ENCODE results near the gene ESPL1.
"Not testable (repeated sequence)": the region's sequence is repeated elsewhere in the genome, so short reads cannot be mapped to it uniquely, and the experiment has no call there.

Gene ESPL1

DNA sequence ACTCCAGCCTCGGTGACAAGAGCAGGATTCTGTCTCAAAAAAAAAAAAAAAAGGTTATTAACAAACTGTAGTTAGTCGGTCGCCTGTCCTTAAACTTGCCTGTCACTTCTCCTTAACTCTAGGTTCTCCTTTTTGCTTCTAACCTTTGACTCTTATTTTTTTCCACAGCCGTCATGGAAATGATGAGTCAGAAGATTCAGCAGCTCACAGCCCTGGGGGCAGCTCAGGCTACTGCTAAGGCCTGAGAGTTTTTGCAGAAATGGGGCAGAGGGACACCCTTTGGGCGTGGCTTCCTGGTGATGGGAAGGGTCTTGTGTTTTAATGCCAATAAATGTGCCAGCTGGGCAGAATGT lies 31.0 kb downstream of the ESPL1 start:
- DNase-seq (ENCODE audit: low read depth in 2 of 2) = no peak

DNA sequence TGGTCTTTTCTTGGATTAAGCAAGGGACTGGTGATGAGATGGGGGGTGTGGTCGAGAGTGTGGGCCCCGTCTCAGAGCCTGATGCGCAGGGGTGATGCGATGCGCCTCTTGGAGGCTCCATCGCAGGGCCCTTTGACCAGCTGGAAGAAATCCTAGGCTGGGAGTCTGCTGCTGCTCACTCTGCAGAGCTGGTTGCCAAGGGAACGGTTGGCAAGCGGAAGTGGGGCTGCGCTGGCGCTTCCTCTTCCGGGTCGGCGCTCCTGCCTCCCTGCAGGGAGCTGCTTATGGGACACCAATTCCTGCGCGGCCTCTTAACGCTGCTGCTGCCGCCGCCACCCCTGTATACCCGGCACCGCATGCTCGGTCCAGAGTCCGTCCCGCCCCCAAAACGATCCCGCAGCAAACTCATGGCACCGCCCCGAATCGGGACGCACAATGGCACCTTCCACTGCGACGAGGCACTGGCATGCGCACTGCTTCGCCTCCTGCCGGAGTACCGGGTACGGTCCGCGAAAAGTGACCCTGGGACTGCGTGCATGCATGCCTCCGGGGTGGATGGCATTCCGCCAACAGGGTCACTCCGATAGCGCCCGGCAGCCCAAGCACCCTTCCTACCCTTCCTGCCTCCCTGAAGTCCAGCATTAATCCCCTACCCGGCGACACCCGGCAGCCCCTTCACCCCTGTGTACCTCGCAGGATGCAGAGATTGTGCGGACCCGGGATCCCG lies 31.5 kb downstream of the ESPL1 start, which contains the start of gene MYG1:
Gene MYG1, plus strand, starts transcription at position 242 of the 727 bp plus-strand sequence. Its CDS starts 43 bp downstream, at position 285.
- peak; percentile 59 to 67 for DNase-seq (ENCODE audit: low read depth in 2 of 2)

DNA sequence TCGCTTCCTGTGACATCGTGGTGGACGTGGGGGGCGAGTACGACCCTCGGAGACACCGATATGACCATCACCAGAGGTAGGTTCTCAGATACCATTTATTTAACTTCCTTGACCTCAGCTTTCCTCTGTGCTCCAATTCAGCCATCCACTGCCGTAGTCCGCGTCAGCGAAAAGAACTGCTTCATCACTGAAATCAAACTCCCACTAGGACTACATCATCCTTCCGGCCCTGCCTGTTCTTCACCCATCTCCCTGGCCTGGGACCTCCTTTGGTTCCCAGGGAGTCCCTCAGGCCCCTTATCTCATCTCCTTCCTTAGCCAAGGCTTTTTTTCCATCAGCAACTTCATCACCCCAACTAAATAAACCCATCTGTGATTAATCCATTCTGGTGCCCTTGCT lies 32.1 kb downstream of the ESPL1 start:
- DNase-seq (ENCODE audit: low read depth in 2 of 2) = no peak

DNA sequence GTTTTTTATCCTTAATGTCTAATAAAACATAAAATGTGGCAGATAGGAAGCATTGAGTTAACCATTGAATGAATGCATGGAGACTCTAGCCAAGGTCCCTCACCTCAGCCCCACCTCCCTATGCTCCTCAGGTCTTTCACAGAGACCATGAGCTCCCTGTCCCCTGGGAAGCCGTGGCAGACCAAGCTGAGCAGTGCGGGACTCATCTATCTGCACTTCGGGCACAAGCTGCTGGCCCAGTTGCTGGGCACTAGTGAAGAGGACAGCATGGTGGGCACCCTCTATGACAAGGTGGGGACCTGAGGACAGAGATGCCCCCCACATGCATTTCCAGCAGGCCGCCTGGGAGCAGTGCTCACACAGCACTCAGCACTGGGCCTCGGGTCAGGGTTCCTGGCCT lies 34.8 kb downstream of the ESPL1 start:
- DNase-seq (ENCODE audit: low read depth in 2 of 2) = no peak

DNA sequence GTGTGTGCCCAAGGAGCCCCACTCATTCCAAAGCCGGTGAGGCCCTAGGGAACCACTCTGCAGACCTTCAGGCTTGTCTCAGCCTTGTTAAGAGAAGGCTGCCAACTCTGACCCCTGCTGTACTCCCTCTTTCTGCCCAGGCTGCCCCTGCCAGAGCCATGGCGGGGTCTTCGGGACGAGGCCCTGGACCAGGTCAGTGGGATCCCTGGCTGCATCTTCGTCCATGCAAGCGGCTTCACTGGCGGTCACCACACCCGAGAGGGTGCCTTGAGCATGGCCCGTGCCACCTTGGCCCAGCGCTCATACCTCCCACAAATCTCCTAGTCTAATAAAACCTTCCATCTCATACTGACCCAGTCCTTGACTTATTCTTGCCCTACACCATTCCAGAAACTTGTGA lies 38.7 kb downstream of the ESPL1 start:
- no peak for DNase-seq (ENCODE audit: low read depth in 2 of 2)

DNA sequence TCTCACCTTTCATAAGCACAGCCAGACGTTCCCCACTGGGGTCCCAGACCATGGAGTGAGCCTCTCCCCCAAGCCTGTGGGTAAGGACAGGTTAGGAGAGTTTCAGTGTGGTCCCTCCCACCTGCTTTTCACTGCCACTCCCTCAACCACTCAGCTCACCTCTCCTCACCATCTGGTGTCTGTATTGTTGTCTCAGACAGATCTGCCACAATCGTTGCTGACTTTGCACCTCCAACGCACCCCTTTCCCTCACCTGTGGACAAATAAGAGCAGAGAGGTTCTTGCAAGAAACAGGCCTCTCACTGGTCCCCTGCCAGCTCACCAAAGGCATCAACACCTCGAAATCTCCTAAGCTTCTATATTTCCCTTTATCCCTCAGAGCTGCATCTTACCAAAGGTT lies 40.2 kb downstream of the ESPL1 start:
- no peak for DNase-seq (ENCODE audit: low read depth in 2 of 2)

DNA sequence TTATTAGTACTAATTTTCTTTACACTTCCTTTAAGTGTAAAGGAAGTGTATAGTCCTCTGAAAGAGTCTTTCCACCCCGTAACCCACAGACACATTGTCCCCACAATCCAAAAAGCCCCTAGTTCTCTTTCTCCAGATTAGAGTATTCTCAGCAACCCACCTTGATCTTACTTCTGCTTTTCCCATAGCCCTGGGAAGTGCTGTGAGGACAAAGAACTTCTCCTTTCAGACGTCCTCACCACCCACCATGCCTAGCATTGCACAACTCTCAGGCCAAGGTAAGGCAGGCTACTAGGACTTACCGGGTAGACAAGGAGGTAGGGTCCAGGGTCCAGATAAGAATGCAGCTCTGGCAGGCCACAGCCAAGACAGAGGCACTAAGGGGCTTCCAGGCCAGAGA lies 45.9 kb downstream of the ESPL1 start:
- DNase-seq (ENCODE audit: low read depth in 2 of 2) = no peak

DNA sequence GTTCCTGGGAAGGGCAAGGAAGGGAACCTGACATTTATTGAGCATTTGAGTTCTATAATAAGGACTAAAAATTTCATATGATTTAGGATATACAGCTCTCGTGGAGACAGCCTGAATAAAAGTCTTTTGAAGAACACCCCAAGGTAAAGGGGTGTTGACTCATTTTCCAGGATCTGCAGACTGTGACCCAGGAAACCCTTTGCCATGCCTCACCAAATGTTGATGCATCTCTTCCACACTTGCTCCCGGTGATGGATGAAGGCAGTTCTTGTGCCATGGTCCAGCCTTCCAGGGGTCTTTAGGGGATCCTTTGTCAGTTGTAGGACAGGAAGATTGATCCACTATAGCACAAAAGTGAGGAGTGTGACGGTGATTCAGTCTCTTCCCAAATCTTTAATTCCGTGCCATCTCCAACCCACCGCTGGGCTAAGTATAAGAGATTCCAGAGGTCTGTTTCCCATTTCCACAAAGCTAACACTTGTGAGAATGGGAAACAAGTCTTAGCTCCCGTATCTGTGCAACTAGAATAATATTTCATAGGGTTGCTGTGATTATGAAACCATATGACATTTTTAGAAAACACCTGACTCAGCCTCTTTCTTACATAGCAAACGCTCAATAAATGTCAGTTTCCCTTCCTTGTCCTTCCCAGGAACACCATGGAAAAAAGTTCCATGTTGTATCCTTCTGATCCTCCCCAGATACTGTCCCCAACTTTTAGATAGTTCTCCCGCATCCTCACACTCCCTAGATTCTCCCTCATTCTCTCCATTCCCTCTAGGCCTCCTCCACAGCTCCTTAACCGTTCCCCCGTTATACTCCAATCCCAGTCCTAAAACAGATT lies 52.5 kb downstream of the ESPL1 start:
- no peak for DNase-seq (ENCODE audit: low read depth in 2 of 2)

DNA sequence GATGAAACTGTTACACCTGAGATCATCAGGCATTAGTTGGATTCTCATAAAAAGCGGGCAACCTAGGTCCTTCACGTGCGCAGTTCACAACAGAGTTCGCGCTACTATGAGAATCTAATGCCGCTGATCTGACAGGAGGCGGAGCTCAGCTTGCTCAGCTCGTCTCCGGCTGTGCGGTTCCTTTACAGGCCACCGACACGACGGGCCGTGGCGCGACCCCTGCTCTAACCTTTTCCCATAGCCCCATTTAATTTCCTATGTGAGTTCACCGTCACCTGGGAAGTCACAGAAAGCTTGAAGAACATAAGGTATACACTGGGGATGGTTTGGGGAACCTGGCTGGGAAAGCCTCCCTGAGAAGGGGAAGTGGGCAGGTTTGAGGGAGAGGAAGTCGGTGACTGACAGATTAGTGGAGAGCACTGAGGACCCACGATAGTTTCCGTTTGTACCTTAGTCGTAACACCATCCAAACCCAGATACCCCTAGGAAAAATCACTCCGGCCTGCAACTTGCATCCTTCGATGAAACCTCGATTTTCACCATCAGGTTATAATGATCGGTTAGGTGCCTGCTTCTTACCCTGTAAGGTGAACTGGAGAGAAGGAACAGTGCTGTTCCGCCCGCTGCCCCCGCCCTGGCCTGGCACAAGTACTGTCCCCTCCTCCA lies 56.1 kb downstream of the ESPL1 start:
- DNase-seq (ENCODE audit: low read depth in 2 of 2) = peak in 1 of 2 donors; percentile 35

DNA sequence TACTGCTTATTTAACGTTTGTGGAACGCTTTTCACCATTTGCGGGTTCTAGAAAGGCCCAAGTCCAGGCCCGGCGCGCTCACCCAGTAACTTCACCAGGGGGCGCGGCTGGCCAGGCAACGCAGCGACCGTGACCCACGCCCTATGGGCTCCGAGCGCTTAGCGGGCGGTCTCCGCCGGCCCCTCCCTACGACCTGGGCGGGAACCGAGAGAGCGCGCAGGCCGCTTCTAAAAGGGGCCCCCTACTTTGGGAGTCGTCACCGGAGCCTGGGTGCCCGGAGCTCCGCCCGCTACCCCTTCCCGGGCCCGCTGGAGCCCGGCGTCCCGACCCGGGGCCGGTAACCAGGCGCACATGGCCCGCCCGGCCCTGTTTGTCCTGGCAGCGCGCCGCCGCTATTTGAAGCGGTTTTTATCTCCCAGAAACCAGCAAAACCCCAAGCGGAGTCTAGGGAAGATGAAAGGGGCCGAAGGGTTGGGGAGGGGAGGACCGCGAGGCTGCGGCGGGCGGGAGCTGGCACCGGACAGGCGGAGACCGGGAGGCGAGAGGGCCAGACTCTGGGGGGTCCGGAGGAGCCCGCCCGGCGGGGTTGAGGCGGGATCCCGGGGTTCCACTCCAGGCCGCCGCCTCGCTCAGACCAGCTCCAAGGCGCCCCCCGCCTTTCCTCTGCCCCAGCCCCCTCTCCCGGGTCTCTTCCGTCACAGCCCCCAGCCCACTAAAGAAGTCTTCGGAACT lies 56.8 kb downstream of the ESPL1 start:
- peak; percentile 69 to 75 for DNase-seq (ENCODE audit: low read depth in 2 of 2)

DNA sequence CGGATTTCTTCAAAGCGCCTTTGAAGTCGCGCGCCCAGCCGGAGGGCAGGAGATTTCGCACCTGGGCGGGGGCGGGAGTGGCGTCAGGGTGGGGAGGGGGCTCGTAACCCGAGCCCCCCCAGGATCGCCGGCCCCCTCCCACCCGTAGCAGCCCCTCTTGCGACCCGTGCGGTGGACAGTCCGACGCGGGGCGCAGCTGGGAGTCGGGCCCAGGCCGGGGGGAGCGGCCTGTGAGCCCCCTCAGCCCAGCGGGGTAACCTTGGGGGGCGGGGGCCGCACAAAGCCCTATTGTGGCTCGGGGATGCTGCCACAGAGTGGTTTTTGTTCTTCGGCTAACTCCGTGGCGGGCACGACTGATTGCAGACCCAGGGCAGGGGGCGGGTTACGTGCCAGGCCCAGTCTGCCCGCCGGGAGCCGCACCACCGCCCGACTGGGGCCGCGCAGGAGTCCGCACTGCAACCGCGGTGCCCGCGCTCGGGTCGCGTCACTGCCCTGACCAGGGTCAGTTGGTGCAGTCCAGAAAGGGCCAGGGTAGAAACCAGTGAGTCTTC lies 57.5 kb downstream of the ESPL1 start:
- no peak for DNase-seq (ENCODE audit: low read depth in 2 of 2)

DNA sequence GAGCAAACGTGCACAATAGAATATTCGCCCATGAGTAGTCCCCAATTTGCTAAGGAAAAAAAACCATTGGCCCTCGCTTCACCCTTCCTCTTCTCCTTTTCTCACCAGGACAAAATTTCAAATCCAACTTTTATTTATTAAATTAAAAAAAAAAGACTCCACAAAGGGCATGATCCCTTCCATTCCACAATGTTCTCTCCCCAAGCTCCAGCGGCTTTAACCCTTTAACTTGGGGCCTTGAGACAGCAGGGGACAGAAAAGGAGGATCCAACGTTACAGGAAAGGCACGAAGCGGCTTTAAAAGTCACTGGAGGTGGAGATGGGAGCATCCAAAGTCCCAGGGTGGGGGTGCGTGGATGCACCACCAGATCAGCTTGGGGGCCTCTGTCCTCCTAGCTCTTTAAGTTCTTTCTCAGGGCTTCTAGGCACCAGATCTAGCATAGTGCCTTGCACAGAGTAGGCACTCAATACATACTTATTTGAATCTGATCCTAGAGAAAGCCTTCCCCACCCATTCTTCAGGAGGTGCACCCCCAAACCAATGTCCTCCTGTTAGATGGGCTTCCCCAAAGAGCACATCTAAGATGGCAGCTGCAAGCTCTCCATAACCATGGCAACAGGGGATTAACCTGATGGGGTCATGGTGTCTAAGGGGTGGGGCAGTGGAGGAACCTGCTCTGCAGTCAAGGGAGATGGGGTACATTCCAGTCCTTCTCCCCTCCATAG lies 58.5 kb downstream of the ESPL1 start:
- no peak for DNase-seq (ENCODE audit: low read depth in 2 of 2)

DNA sequence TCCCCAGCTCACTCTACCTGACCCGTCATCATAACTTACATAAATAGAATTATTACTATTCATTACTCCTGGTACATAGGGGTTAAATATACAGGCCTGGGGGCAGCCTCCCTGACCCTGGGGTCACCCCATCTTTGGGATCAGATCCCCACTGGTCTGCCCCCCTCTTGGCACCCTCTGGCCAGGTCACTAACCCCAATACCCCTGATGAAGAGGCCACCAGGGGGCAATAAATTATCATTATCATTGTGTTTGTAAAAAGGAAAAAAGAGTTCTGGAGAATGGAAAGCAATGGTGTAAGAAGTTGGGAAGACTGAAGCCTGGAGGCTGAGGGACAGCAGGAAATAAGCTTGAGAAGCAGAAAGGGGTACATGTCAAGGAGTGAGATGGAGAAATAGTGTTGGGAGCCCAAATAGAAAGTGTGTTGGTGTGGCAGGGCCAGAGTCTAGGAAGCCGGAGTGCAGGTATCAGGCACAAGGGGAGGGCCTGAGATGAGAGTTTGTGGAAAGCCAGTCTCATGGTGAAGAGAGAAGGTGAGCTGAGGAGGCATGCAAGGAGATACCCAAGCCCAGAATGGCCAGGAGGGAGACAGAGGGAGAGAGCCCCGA lies 59.4 kb downstream of the ESPL1 start:
- no peak for DNase-seq (ENCODE audit: low read depth in 2 of 2)

DNA sequence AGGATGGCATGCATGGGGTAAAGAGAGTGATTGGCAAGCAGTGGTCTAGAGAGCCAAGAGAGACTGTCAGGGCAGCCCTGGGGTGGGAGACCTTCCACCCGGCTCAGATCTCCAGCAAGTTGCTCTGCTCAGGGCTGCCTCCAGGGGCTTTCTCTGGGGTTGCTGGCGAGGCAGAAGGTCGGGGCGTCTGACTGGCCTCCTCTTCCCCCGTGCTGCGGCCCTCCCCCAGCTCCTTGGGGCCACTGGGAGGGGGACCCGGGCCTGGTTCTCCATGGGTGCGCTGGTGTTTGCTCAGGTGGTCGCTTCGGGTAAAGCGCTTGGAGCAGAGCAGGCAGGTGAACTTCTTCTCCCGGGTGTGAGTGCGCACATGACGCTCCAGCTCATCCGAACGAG lies 59.9 kb downstream of the ESPL1 start:
- DNase-seq (ENCODE audit: low read depth in 2 of 2) = no peak

DNA sequence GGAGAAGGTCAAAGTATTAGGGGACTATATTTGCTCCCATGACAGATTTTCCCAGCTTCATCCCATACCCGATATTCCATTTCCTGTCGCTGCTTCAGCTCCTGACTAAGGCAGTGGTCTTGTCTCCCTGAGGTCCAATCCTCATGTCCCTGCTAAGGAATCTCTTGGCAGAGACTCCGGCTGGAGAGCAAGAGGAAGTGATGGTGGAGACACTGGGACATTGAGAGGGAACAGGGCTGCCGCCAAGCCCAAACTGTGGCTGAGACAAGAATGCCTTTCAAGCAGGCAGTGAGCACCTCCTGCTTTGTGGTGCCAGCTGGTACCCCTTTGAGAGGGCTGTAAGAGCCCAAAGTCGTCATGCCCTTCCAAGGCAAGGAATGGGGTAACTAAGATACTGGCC lies 62.6 kb downstream of the ESPL1 start:
- no peak for DNase-seq (ENCODE audit: low read depth in 2 of 2)

DNA sequence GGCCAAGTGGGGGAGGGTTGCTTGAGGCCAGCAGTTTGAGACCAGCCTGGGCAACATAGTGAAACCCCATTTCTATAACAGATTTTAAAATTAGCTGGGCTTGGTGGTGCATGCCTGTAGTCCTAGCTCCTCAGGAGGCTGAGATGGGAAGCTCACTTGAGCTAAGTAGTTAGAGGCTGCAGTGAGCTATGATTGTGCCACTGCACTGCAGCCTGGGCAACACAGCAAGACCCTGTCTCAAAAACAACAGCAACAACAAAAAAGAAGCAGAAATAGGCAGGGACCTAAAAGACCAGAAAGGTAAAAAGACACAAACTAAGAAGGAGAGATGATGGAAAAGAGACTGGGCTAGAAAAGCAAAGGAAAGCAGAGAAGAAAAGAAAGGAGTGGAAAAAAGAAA lies 64.2 kb downstream of the ESPL1 start:
- not testable (repeated sequence) for DNase-seq (ENCODE audit: low read depth in 2 of 2)

DNA sequence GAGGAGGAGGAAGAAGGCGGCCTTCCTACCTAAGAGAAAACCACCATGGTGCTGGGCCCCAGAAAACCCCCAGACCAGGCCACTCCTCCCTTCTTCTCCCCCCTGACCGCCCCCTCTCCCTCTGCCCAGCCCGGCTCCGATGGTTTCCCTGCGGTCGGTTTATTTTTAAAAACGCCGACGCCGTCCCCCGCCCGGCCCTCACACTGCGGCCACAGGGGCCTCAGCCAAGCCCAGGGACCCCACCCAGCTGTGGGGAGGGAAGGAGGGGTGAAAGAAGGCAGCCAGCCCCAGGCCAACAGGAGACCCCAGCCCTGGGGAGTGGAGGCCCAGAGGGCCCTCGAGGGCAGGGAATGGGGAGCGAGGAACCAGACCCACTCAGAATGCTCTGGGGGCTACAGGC lies 64.6 kb downstream of the ESPL1 start:
- DNase-seq (ENCODE audit: low read depth in 2 of 2) = no peak

DNA sequence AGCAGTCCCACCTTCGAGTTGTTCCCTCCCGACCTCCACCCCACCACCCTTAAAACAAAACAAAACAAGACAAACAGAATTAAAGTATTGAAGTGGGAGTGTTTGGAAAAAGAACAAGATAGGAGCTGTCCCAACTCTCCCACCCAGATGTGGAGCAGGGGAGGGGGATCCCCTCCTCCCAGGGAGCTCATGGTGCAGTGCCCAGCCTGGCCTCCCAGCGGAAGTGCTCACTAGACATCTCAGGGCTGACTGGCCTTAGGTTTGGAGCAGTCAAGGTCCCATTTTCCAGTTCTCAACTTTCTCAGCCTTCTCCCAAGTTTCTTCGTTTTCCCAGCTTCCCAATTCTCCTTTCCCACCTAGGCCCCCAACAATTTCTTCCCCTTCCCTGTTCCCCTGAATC lies 65.2 kb downstream of the ESPL1 start:
- no peak for DNase-seq (ENCODE audit: low read depth in 2 of 2)

DNA sequence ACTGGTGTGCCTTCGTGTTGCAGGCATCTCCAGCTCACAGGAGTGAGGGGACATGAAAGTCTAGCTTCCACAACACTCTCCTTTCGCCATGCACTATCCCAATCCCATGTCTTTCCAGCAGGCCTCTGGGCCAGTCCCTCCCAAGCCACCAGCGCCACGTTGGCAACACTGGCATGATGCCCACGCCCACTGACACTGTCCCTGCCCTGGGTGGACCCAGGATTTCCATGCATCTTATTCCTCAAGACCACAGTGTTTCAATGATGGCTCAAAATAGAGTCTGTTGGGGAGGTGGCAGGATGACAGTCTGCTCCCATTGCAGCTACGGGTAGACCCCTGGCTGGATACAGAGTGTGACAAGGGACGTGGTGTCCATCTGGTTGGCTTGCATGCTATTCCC lies 65.7 kb downstream of the ESPL1 start:
- no peak for DNase-seq (ENCODE audit: low read depth in 2 of 2)

DNA sequence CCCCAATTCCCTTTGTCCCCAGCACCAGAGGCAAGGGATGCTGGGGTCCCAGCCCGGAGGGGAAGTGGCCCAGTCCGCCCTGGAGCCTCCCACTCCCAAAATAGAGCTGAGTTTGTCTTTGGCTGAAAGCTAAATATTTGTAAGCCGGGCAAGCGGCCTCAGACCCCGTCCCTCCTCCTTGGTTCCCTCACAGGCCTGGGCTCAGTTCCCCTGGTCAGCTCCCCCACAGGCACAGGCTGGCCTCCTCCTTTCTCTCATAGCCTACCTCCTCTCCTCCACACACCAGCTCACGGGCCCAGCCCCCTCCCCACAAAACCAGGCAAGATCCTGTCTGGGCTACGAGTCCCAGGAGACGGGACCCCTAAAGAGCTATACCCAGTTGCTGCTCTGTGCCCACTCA lies 66.7 kb downstream of the ESPL1 start:
- no peak for DNase-seq (ENCODE audit: low read depth in 2 of 2)
